ENCODE measurements around the gene PCARE.

DNA sequence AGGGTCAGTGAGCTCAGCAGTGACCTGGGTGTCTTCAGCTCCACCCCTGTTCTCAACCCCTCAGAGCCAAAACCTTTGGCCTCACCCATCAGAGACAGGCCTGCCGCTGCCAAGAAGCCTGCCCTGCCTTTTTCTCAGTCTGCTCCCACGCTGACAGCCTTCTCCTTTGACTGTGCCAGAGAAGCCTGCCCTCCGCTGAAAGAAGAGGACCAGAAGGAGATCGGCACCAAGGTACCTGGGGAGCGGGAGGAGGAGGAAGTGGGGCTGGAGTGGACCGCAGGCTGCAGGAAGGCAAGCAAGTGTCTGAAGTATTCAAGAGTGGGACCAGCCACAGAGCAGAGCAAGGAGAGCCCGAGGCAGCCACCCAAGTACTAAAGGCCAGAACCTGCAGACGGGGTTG is 60.0 kb downstream of the PCARE start:
- no peak for TF ChIP-seq BHLHE40 (IDR thresholded peaks at IDR 0.05; ENCODE audit: borderline replicate concordance)
- TF ChIP-seq ARNT (IDR thresholded peaks at IDR 0.05) = no peak
- TF ChIP-seq ELF4 (IDR thresholded peaks at IDR 0.05) = no peak

Data from HEK293T (cell line).